H7 (cell line): ENCODE results near the gene RPL4. TPM values are rescaled to one million over a fixed set of nuclear protein-coding genes. Genes with fewer than 3 reads are reported as not detected.

Experiments
- DNase-seq: peaks from one replicate; pipeline ENCODE4 v3.0.0; 2012
- H3K27me3 ChIP-seq: 2 replicates; pipeline ENCODE4 v1.6.0; 2011; ENCODE audit warnings: mild to moderate bottlenecking, low read length; ENCODE audit not compliant: control insufficient read depth, insufficient read depth
- H3K36me3 ChIP-seq: replicated peaks from 2 replicates; pipeline ENCODE4 v1.5.1; 2011; ENCODE audit warnings: low read length; ENCODE audit not compliant: control insufficient read depth, insufficient read depth
- H3K4me3 ChIP-seq: 2 replicates; pipeline ENCODE4 v1.5.1; 2011; ENCODE audit warnings: low read depth, mild to moderate bottlenecking, control low read depth, low read length, moderate library complexity; ENCODE audit not compliant: insufficient read depth
- total RNA-seq: library from RNA; depleted of rRNA; stranded (reverse); fragments of >200 nt; shearing (Covaris generic); gene quantifications from 2 replicates; pipeline ENCODE4 v1.2.3, GENCODE V29; 2014; rRNA removed

The RPL4 gene
- total RNA-seq, 1 experiment from 2014 or later: 5,862 TPM

DNA sequence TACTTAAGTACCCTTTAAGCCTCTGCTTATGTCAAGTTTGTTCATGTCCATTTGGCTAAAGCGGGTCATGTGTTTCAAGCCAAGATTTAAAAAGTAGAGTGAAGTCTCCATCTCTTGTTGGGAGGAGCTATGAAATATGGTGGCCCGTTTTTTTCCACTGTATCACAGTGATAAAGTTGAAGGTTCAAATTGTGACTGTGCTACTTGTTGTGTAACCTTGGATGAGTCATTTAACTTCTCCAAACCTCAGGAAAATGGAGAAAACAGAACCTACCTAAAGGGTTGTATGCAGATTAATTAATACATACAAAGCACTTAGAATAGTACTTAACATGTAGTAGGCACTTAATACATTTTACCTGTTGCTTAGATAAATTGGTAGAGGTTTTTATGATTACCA lies 50.5 kb downstream of the RPL4 start:
- Histone ChIP-seq H3K36me3 (peaks cover 1% of the 10 kb centered on the region), H3K4me3 (no peak overlapping the region), H3K27me3 (no peaks in the 10 kb centered on the region)
- DNase-seq: no peak

GRCh38 chr15:66452971-66453580 lies 51.6 kb downstream of the RPL4 start:
- Histone ChIP-seq H3K4me3 (no peak overlapping the region), H3K36me3 (peaks cover 1% of the 10 kb centered on the region), H3K27me3 (no peaks in the 10 kb centered on the region)
- no peak for DNase-seq

DNA sequence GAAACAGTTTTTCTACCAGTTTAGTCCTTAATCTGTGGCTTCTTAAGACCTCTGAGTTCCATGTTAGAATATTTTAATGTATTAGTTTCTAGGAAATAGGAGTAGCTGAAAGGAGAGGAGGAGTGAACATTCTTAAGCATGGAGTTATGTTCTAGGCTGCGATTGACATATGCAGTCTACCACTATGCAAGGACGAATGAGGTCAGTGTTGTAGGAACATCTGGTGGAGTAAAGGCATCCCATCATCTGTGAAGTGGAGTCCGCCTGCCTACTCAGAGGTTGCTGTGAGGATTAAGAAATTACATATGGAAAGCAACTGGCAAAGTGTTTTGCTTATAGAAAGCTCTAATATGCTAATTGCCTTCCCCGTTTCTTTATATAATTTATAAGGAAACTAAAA lies 52.2 kb downstream of the RPL4 start:
- no peak for DNase-seq
- Histone ChIP-seq H3K36me3 (peaks cover 1% of the 10 kb centered on the region), H3K4me3 (no peak overlapping the region), H3K27me3 (no peaks in the 10 kb centered on the region)

Other genes with a start within 250 kb of the RPL4 start
- 26.9 and 28.4 TPM in 2 replicates for gene DIS3L, start 211.3 kb downstream of the RPL4 start, total RNA-seq
- 16.2 and 17.0 TPM in 2 replicates for gene TIPIN, start 148.2 kb downstream of the RPL4 start, total RNA-seq
- gene MAP2K1, start 117.9 kb downstream of the RPL4 start, total RNA-seq: 42.6 and 45.8 TPM in 2 replicates
- gene SNAPC5, start 7.1 kb downstream of the RPL4 start, total RNA-seq: 23.9 and 29.6 TPM in 2 replicates
- 57.8 and 68.3 TPM in 2 replicates for gene ZWILCH, start 471 bp upstream of the RPL4 start, total RNA-seq
- gene LCTL, start 61.1 kb upstream of the RPL4 start, total RNA-seq: 1.9 TPM in 2 replicates
- 24.8 and 25.4 TPM in 2 replicates for gene SMAD6, start 197.4 kb upstream of the RPL4 start, total RNA-seq